OCI-LY7 (cell line): Measurements from ENCODE around the gene CYP8B1.

Experiments used
- EZH2phosphoT487 ChIP-seq: fragments of 200-600 bp; sonication (generic); IDR thresholded peaks from 2 replicates; pipeline ENCODE4 v1.6.1; 2018; ENCODE audit warnings: low read depth, borderline replicate concordance, mild to moderate bottlenecking, mixed run types, antibody characterized with exemption, low read length, moderate library complexity, mixed read lengths
- TF ChIP-seq, protein P1 (sequence below): fragments of 200-600 bp; sonication (generic); conservative IDR thresholded peaks from 2 replicates; pipeline ENCODE4 v1.5.1; 2014; ENCODE audit warnings: mild to moderate bottlenecking, antibody characterized with exemption, low read length, moderate library complexity, mixed read lengths

DNA sequence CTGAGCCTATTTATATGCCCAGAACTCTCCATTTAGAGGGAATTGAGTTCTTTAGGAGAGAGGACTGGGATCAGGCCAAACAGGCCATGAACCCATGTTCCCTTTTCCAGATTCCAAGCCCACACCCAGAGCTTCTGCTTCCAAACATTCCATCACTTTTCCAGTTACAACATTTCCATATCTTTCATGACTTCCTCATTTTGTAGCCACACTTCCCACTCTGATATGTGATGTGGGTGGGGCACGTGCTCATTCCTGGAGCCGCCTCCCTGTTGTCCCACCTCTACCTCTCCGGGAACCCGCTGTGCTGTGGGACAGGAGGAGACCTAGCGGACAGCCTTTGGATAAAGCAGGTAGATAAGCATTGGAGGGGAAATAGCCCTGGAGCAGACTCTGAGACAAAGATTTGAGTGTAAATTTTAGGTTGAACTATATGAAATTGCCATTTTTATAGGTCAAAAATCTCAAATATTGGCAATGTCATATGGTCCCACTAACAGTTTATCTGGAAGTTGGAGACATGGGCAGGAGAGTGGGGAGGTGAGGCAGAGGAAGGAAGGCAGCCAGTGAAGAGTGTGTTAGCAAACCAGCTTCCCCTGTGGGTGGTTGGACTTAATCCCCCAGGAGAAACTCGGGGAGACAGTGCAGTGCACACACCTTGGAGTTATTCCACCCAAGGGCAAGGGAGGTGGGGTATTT, 31.8 kb downstream of the CYP8B1 start:
- TF ChIP-seq, protein P1, sequence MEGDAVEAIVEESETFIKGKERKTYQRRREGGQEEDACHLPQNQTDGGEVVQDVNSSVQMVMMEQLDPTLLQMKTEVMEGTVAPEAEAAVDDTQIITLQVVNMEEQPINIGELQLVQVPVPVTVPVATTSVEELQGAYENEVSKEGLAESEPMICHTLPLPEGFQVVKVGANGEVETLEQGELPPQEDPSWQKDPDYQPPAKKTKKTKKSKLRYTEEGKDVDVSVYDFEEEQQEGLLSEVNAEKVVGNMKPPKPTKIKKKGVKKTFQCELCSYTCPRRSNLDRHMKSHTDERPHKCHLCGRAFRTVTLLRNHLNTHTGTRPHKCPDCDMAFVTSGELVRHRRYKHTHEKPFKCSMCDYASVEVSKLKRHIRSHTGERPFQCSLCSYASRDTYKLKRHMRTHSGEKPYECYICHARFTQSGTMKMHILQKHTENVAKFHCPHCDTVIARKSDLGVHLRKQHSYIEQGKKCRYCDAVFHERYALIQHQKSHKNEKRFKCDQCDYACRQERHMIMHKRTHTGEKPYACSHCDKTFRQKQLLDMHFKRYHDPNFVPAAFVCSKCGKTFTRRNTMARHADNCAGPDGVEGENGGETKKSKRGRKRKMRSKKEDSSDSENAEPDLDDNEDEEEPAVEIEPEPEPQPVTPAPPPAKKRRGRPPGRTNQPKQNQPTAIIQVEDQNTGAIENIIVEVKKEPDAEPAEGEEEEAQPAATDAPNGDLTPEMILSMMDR, result no peak
- TF ChIP-seq EZH2phosphoT487, result no peak
